GM19372 (cell line): ENCODE measurements around the gene IFT22.
A peak's percentile ranks its signal among the peaks of the same experiment; 100 is the strongest.
"Not testable (repeated sequence)": the region's sequence is repeated elsewhere in the genome, so short reads cannot be mapped to it uniquely, and the experiment has no call there.

Experiments
- ATAC-seq: cut with Tn5 transposase; IDR thresholded peaks from one replicate; pipeline ENCODE4 v1.9.1; 2021; ENCODE audit warnings: mild to moderate bottlenecking, low read depth, moderate library complexity; ENCODE audit not compliant: unreplicated experiment

IFT22 gene

DNA sequence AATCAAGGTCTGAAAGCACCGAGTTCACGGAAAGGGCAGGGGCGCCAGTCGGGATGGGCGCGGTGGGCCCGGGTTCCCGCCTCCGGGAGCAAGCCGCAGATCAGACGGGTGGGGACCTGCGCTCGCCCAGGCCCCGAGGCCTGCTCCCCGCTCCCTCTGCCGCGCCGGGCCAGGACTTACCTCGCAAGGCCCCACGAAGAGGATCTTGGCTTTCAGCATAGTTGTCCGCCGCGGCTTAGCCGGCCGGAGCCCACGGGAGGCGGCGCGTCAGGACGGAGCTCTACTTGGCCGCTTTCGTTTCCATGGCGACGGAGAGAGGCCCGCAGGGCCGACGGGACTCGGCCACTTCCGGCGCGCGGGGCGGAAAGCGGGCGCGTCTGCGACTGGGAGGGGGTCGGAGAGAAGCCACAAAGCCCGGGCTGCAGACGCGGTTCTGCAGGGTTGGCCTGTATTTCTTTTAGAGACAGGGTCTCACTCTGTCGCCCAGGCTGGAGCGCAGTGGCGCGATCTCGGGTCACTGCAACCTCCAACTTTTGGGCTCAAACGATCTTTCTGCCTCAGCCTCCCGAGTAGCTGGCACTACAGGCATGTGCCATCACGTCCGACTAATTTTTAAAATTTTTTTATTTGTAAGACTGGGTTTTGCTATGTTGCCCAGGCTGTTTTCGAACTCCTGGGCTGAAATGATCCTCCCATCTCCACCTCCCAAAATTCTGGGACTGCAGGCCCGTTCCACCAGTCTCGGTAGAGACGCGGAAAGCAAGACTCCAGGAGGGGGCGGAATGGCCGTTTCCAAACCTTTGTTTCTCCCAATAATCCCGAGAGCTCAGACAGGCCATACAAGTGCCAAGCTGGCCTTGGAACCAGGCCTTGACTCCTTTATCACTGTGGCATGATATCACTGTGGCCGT, at the start of gene IFT22:
Gene IFT22 (minus strand): TSS at position 322 of the 911 bp plus-strand sequence. CDS start 103 bp downstream, at position 219.
- peak; percentile 99 for ATAC-seq

DNA sequence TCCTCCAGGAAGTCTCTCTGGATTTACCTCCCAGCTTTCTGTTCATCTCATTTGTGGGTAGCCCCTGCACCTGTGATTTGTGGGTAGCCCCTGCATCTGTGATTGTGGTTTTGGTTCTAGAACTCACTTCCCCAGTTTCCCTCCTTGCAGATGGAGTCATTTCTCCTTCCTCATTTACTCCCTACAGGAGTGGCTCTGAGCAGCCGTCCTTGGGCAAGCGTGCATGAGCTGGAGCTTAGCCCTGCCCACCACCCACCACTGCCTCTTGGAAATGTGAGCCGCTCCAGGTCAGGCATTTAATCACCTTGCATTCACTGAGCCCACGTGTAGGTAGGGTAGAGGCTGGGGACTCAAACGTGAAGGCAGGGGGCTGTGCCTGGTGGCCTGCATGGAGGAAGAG, 49.2 kb upstream of the IFT22 start:
- ATAC-seq, result no peak

DNA sequence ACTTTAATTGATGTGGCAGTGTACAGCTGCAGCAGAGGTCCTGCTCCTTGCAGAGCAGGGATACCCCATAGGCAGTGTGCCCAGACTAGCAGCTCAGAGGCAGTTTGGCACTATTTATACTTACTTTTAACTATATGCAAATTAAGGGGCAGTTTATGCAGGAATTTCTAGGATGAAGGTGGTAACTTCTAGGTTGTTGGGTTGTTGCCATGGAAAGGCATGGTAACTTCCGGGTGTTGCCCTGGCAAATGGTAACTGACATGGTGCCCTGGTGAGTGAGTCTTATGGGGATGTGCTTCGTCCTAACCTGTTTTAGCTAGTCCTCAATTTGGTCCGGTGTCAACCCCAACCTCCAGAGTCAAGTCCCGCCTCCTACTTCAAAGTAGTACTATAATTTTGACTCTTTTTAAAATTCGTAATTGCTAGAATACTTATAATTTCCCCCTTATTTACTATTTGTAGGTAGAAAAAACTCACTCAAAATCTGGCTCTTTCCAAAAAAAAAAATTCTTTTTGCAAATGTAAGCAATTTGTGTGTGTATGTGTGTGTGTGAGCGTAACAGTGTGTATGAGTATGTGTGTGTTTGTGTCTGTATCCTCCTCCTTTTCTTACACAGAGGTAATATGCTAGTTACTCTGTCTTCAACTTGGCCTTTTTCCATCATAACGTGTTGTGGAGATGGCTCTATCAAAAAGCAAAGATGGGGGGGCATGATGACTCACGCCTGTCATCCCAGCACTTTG, 47.0 kb upstream of the IFT22 start:
- no peak for ATAC-seq

DNA sequence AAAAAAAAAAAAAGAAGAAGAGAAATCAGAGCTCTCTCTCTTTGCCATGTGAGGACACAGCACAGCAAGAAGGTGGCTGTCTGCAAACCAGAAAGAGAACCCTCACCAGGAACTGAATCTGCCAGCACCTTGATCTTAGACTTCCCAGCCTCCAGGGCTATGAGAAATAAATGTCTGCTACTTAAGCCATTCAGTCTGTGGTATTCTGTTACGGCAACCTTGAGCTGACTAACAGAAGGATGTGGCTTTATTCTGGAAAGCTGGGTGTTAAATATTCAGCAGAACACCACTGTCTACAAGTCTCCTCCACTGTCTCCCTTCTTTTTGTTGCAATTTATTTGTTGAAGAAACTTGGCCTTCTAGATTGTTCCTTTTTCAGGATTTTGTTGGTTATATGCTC, 46.1 kb upstream of the IFT22 start:
- ATAC-seq, result no peak

DNA sequence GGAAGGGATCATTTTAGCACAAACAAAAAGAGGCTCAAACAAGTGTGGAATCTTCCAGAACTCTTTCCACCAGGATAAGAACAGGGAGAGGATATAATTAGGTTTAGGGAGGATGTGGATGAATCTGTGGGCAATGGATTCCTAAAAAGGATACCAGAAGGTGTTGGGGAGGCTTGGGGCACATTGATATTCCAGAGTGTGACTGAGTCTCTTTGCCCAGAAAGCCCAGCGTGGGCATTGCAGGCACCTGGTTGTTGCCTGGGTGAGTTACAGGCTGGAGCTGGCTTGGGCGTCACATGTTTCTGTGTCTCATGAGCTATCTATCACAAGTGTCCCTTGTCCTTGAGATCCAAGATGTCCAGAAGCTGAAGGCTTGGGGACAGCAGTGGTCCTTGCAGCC, 44.3 kb upstream of the IFT22 start:
- ATAC-seq, result no peak

DNA sequence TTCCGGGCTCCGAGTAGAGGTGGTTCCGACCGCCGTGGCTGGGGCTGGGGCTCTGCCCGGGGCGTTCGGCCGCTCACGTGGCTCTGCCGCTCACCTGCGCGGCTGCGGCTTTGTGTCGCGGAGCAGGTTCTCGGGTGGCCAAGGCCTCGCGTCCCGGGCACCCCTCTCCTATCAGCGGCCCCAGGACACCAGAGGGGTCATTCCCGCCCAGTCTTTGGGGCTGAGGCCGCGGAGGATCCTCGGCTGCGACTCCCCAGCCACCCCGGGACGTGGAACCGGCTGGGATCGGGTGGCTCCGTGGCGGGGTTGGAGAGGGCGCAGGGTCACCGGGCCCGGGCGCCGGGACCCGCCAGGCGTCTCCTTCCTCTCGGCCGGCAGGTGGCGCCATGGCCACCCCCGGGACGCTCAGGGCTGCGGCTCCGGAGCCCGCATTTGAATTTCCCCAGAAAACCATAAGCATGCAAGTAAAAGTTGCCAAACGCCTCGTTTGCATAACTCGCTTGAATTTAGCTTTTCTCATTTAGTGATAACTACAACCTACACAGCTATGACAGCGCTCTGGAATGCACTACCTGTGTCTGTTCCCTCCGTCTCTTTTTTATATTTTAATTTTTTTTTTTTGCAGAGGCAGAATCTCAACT, 42.2 kb upstream of the IFT22 start:
- peak; percentile 67 for ATAC-seq

DNA sequence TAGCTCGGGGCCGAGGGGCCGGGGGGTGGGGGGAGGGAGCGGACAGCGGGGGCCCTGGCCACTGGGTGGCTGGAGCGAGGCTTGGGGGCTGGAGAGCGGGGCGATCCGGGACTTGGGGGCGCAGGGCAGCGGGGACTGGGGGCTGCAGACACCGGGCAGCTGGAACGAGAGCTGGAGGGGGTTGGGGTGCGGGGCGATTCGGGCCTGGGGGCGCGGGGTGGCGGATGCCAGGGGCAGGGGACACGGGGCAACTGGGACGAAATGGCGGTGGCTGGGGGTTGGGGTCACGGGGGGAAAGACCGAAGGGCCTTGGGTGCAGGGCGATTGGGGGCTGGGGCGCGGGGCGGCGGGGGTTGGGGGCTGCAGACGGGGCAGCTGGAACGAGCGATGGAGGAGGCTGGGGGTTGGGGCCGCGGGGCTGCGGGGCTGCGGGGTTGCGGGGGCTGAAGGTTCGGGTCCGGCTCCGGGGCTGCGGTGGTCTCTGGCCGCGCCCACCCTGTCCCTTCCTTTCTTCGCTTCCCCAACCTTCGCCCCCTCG, 41.7 kb upstream of the IFT22 start:
- no peak for ATAC-seq

DNA sequence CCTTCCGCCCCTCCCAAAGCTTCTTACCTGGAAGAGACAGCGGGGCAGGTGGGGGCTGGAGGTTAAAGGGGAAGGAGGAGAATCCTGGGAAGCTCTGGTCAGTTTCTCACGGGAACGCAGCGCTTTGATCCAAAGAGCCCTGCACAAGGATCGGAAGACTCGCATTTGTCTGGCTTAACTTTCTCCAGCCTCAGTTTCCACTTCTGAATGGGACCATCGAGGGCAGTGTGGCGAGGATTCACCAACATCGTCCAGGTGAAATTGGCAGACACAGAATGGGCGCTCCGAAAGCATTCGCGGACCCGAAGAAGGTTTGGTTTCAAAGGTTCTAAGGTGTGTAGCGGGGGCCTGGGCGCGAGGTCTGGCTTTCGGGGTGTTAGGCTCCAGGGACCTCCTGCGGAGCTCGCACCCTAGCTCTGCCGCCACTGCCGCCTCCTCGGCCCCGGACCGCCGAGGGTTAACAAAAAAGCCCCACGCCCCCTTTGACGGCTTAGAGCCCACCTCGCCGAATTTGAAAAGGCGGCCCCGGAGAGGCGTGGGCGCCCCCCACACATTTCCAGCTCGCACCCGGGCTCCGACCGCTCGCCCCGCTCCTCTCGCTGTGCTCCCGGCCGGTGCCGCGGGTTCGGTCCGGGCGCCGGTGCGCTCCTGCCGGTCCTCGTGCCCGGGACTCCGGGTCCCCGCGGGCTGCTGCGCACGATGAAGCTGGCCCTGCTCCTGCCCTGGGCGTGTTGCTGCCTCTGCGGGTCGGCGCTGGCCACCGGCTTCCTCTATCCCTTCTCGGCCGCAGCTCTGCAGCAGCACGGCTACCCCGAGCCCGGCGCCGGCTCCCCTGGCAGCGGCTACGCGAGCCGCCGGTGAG, 41.0 kb upstream of the IFT22 start, which contains the start of gene COL26A1:
Gene COL26A1 (plus strand): TSS at position 542 of the 862 bp plus-strand sequence. CDS start 158 bp downstream, at position 700.
- no peak for ATAC-seq

DNA sequence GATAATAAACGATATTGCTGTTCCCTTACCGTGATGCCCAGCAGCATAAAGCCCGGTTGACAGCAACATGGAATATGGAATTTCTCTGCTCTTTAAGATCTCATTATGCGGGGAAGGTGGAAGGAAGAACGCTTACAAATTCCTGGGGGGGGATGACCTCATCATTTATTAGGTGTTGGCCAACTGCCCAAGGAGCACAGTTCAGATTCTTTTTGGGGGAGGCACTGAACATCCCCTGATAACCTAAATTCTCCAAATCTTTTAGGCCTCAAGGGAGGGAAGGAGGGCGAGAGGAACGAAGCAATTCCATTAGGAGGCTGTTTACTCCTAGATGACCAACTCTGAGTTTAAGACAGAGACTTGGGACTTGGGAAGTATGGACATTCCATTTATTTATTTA, 35.8 kb upstream of the IFT22 start:
- no peak for ATAC-seq

DNA sequence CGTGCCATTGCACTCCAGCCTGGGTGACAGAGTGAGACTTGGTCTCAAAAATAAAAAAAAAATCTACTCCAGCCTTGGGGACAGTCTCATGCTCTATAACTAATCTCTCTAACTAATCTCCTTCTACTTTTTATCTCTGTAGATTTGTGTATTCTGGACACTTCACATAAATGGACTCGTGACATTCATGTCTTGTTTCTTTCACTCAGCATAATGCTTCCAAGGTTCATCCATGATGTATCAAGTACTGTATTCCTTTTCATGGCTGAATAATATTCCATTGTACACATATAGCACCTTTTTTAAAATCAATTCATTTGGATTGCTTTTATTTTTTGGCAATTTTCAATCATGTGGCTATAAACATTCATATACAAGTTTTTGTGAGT, 31.3 kb upstream of the IFT22 start:
- ATAC-seq, result no peak

DNA sequence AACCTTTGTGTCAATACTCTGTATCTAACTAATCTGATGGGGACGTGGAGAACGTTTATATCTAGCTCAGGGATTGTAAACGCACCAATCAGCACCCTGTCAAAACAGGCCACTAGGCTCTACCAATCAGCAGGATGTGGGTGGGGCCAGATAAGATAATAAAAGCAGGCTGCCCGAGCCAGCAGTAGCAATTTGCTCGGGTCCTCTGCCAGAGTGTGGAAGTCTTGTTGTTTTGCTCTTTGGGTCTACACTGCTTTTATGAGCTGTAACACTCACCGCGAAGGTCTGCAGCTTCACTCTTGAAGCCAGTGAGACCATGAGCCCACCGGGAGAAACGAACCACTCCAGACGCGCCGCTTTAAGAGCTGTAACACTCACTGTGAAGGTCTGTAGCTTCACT, 27.7 kb upstream of the IFT22 start:
- not testable (repeated sequence) for ATAC-seq

DNA sequence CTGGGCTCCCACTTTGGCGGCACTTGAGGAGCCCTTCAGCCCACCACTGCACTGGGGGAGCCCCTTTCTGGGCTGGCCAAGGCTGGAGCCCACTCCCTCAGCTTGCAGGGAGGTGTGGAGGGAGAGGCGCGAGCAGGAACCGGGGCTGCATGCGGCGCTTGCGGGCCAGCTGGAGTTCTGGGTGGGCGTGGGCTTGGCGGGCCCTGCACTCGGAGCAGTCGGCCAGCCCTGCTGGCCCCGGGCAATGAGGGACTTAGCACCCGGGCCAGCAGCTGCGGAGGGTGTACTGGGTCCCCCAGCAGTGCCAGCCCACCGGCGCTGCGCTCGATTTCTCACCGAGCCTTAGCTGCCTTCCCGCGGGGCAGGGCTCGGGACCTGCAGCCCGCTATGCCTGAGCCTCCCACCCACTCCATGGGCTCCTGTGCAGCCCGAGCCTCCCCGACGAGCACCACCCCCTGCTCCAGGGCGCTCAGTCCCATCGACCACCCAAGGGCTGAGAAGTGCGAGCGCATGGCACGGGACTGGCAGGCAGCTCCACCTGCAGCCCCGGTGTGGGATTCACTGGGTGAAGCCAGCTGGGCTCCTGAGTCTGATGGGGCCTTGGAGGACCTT, 26.9 kb upstream of the IFT22 start:
- not testable (repeated sequence) for ATAC-seq

DNA sequence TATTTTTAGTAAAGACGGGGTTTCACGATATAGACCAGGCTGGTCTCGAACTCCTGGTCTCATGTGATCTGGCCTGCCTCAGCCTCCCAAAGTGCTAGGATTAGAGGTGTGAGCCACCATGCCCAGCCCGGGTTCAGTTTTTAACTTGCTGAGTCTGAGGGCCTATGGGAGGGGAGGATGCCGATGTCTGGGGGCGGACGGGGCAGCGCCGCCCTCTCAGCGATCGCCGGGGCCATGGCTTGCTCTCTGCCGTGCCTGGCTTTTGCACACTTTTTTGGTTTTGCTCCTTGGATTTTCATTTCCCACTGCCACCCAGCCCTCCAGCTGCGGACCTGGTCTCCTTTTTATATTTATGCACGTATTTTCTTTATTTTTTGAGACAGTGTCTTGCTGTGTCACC, 25.9 kb upstream of the IFT22 start:
- no peak for ATAC-seq

DNA sequence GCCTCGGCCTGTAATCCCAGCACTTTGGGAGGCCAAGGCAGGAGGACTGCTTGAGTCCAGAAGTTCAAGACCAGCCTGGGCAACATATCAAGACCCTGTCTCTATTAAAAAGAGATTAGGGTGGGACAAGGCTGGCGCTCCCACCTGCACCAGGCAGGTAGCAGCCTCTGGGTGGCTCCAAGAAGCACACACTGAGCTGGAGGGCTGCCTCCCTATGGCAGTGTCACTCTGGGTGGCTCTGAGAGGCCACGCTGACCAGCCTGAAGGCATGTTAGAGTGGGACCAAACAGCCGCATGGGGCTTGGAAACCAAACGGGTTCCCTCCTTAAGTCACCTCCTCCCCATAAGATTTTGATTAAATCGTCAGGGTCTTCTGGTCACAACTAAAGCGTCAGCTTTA, 21.3 kb upstream of the IFT22 start:
- no peak for ATAC-seq

DNA sequence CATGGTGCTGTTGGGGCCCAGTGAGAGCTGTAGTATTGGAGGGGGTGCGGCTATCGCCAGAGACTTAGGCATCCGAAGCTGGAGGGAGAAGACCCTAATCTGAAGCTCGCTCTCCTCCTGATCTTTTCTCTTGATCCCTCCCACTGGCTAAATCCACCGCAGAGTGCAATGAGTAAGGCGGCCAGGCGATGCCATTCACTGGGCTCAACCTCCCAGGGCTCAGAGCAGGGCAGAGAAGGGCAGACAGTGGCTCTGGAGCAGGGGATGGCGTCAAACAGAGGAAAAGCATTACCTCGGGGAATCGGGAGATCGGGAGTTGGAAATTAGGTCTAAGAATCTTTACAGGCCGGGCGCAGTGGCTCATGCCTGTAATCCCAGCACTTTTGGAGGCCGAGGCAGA, 18.8 kb upstream of the IFT22 start:
- ATAC-seq, result no peak

DNA sequence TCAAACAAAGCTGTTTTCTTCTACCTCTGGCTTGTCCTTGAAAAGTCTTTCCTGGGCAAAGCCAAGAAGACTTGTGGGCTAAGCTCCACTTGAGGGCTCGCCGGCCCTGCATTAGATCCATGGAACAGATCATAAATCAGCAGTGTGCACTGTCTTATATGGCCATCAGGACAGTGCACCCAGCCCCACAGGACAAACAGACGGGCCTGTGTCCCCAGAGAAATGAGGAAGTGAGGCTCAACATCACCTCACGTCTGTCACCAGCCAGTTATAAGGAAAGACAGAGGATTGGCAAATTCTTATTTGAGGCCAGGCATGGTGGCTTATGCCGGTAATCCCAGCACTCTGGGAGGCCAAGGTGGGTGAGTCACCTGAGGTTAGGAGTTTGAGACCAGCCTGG, 12.3 kb upstream of the IFT22 start:
- no peak for ATAC-seq

DNA sequence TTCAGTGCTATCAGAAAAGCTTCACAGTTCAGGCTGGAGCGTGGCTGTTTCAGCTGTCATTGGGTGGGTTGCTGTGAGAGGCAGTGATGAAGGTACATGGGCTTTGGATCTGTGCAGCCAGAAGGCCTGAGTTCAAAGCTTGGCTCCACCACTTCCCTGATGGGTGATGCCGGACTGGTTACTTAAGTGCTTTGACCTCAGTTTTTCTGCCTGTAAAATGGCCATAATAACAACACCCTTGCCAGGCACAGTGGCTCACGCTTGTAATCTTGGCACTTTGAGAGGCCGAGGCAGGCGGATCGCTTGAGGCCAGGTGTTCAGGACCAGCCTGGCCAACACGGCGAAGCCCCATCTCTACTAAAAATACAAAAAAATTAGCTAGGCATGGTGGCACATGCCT, 10.4 kb upstream of the IFT22 start:
- ATAC-seq, result no peak

DNA sequence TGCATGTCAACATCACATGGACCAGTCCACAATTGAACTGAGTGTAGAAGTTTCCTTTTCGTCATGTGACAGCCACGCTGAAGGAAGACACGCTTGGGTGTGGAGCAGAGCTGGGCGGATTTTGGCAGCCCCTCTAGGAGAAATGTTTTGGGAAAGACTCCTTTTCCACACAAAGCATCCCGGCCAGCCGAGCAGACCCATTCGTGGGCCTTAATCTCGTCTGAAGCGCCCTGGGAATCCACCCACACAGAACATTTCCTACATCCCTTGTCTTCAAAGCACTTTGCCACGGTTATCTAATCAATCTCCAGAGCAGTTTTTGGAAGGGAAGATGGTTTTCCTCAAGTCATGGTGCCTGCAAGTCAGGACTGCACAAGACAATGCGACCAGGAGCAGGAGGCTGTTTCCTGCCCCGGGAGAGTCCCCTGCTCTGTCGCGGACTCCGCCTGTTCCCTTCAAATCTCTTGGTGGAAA, 8.4 kb upstream of the IFT22 start:
- ATAC-seq, result no peak

DNA sequence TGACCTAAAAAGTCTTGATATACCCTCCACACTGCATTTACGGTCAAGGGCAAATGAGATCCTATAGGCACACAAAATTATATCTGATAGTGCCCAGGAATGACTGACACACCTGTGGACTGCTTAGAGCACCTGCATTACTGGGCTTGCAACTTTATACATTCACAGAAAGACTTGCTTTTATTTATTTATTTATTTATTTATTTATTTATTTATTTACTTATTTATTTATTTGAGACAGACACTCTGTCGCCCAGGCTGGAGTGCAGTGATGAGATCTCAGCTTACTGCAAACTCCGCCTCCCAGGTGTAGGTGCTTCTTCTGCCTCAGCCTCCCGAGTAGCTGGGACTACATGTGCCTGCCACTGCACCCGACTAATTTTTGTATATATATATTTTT, 6.5 kb upstream of the IFT22 start:
- ATAC-seq, result no peak
